Upper lobe of left lung (tissue), 4 donors: ENCODE measurements around the gene HAUS5.

Experiments used
- EP300 ChIP-seq, 4 donors: sonication (generic); formaldehyde crosslinking; IDR thresholded peaks; one replicate each; pipeline ENCODE4 v1.5.1; 2017; ENCODE audit warnings: antibody characterized with exemption in 4 of 4, control low read depth in 2 of 4
- POLR2A ChIP-seq, 4 donors: fragments of 450-650 bp; IDR thresholded peaks; one replicate each; pipeline ENCODE4 v1.5.1; 2016 to 2017; ENCODE audit warnings: antibody characterized with exemption in 4 of 4, mild to moderate bottlenecking in 2 of 4
- POLR2AphosphoS5 ChIP-seq, 2 donors: sonication (generic); formaldehyde crosslinking; IDR thresholded peaks; one replicate each; pipeline ENCODE4 v1.5.1; 2017; ENCODE audit warnings: antibody characterized with exemption in 2 of 2
- TF ChIP-seq, protein P1 (sequence below), 6 experiments: fragments of 450-650 bp in 4 of 6; fragments of 200-600 bp in 2 of 6; sonication (generic) in 2 of 6; IDR thresholded peaks; one replicate each; pipeline ENCODE4 v1.5.1; 2016 to 2019; ENCODE audit warnings: antibody characterized with exemption in 6 of 6

DNA sequence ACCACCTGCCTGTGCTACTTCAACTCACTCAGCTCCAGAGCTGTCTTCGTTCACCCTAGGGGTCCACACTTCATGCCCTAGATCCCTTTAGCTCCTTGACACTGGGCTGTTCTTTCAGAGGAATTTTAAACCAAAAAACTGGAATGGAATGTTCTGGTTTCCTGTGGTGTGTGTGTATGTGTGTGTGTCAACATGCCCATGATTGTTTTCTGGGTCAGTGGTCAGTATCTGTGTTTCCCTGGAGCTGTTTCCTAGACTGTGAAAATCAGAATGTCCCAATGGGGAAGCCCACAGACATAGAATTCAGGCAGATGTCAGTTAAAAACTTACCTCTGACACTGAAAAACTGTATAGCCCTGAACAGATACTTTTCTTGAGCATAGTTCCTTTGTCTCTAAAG is 25.2 kb upstream of the HAUS5 start:
- TF ChIP-seq, protein P1, sequence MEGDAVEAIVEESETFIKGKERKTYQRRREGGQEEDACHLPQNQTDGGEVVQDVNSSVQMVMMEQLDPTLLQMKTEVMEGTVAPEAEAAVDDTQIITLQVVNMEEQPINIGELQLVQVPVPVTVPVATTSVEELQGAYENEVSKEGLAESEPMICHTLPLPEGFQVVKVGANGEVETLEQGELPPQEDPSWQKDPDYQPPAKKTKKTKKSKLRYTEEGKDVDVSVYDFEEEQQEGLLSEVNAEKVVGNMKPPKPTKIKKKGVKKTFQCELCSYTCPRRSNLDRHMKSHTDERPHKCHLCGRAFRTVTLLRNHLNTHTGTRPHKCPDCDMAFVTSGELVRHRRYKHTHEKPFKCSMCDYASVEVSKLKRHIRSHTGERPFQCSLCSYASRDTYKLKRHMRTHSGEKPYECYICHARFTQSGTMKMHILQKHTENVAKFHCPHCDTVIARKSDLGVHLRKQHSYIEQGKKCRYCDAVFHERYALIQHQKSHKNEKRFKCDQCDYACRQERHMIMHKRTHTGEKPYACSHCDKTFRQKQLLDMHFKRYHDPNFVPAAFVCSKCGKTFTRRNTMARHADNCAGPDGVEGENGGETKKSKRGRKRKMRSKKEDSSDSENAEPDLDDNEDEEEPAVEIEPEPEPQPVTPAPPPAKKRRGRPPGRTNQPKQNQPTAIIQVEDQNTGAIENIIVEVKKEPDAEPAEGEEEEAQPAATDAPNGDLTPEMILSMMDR (IDR thresholded peaks at IDR 0.05) = no peak
- TF ChIP-seq POLR2A (IDR thresholded peaks at IDR 0.05) = no peak
- TF ChIP-seq POLR2AphosphoS5 (IDR thresholded peaks at IDR 0.05) = no peak
- TF ChIP-seq EP300 (IDR thresholded peaks at IDR 0.05) = no peak
